Left renal pelvis (tissue), 4 donors: Measurements from ENCODE around the gene GREM1. TPM values are rescaled to one million over a fixed set of nuclear protein-coding genes. Genes with fewer than 3 reads are reported as not detected.

Experiments
- DNase-seq, 4 donors: peaks; one replicate each; pipeline ENCODE4 v3.0.0-alpha.2; 2013; ENCODE audit warnings: low read depth in 4 of 4, low spot score in 3 of 4
- polyA plus RNA-seq, 4 donors: library from polyadenylated mRNA; unstranded; fragments of 120-200 nt; gene quantifications; one replicate each; pipeline ENCODE4 v1.2.1, GENCODE V29; 2013; ENCODE audit not compliant: insufficient read length in 4 of 4

GREM1 gene
- under 1 TPM; 0.21 to 0.60 (median 0.41) TPM for polyA plus RNA-seq

DNA sequence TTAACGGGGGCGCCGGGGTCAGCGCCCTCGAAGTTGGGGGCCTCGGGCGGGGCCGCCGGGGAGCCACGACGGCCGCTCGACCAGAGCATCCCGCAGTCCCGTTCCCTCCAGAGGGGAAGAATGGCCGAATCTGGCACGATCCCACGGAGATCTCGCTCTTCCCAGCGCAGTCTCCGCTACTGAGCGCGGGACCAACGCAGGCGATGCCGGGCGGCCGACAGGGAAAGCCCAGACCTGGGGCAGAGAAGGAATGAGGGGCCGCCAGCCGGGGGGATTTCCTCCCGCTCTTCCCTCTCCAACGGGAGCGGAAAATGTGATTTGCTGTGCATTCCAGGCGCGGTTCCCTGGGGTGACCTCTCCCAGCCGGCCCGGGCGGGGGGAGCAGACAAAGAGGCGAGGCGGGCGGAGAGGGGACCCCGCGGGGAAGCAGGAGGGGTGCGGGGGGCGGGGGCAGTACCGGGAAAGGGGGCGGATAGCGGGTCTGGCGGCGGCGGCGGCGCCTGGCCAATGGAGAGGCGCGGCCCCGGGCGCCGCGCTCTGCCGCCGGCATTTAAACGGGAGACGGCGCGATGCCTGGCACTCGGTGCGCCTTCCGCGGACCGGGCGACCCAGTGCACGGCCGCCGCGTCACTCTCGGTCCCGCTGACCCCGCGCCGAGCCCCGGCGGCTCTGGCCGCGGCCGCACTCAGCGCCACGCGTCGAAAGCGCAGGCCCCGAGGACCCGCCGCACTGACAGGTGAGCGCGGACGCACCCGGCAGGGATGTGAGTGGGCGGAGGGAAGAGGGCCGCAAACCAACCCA, at the start of gene GREM1:
Gene GREM1, plus strand, starts transcription at position 579 of the 801 bp plus-strand sequence. CDS start 12,687 bp downstream, outside the sequence.
- no peak for DNase-seq

DNA sequence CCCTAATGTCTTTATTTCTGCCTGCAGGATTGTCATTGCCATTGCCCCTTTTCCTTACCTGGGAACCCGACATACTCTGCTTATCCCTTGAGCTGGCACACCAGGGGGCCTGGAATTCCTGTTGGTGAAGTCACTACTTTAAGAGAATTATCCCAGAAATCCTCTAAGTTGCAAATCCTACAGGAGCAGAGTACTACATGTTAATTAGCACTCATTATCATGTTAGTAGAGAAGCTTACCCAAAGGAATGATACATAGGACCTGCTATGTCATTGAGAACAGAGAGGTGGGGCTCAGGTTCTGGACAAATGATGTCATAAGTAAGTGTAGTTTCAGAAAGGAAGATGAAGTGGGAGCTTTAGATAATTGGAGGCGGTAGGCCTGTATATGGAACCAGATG, 48.9 kb upstream of the GREM1 start:
- DNase-seq: no peak

DNA sequence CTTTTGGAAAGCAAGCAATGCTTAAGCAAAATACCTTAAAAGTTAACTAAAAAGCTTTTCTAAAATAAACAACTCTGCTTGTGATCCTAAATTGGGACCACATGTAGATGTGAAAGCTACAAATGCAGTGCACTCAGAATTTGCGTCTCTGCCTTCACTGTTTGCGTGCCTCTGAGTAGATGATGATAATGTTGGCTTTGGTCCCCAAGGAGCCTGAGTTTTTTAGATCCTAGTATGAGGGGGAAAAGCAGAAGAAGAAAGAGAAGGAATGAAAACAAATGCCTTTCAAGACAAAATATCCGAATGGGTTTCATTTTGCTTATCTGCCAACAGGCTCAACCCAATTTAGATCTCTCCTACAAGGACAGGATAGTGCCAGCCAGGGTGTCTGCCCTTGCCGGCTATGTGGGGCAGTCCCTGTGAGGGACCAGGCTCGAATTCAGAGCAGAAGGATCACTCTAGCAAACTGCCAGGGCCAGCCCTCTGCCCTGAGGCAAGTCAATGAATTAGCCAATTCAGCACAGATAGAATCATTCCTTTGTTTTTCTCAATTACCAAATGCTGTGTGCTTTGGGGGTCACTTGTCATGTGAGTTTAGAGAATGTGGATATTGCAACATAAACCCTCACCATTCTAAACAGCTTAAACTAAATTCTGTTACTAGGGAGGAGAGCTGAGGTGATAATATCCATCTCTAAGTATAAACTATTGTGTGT, 47.8 kb upstream of the GREM1 start:
- no peak for DNase-seq

DNA sequence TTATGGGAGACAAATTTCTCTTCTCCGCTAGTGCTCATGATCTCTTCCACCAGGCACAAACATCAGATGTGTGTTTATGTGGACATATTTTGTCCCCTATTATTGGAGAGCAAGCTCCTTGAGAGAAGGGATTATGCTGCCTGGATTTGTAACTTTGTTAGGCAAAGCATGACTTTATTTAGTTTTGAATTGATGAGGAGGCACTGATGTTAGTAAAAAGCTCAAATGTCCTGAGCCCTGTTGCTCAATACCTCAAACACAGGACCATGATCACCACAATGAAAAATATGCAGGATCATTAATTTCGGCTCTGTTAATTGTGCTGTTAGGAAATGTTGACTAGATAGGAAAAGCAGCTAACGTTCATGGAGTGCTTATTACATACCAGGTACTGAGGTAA, 47.2 kb upstream of the GREM1 start:
- no peak for DNase-seq

DNA sequence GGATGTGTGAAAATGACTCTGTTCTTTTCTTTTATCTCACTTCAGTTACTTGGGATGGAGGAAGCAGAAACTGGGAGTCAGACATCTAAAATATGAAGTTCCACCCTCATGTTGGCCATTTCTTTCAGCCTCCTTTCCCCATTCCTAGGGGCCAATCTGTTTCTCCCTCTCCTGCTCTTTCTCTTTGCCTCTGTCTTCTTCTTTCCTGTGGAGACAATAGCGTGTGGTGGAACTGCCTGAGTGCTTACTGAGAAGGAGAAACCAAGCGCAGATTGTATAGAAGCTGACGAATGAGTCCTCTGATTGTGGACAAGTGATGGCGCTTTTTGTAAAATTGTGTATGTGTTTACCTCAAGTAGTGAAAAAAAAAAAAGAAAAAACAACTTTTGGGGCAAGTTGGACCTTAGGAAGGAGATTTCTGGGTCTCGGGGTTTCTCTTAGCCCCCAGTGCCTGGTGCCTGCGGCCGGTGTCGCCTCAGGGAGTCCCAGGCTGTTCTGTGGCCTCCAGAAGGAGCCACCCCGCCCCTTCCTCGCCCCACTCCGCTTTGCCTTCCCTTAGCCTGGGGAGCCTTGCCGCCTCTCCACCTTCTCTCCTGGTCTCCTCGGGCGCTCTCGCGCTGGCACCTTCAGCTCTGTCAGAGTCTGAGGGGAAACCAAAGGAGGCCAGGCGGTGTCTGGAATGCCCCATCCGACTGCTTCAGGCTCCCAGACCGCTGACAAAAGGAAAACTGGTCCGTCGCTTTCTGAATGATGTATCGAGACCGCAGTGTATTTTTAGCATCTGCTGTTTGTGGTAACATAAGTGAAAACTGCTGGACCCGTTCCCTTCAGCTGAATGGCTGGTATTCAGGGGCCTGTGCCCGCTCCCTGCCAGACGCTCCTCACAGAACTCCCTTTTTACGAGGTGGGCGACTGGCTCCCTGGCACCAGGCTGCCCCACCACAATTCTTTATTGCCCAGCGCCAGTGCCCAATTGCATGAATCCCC, 46.2 kb upstream of the GREM1 start:
- no peak for DNase-seq

DNA sequence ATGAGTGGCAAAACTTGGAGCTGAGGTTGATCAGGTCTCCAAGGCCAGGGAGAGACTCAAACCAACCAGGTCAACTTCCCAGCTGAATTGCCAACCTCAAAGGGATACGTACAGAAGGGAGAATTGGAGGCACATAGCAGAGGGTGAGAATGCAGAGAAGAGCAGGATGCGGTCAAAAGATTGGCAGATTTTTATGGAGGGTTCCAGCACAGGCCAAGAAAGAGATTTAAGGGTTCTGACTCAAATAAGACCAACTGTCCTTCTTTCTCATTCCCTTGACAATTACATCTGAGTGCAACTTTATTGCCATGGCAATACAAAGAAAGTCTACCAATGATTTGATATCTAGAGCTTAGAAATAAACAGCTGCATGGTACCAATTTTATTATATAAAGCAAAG, 43.1 kb upstream of the GREM1 start:
- DNase-seq: no peak

DNA sequence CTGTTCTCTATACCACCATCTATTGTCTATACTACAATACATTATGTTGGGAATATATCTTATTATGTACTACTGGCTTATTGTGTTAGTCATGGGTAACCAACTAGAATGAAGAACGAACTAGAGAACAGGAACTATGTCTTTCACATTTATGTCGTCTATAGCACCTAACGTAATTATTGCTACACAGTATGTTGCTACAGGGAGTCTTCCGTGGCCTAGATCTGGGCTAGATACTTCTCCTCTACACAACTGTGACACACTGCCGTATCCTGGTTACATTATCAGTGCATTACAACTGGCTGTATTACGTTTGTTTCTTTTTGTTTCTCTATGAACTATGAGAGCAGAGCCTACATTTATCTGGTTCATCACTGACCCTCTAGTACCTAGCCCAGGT, 42.3 kb upstream of the GREM1 start:
- no peak for DNase-seq

DNA sequence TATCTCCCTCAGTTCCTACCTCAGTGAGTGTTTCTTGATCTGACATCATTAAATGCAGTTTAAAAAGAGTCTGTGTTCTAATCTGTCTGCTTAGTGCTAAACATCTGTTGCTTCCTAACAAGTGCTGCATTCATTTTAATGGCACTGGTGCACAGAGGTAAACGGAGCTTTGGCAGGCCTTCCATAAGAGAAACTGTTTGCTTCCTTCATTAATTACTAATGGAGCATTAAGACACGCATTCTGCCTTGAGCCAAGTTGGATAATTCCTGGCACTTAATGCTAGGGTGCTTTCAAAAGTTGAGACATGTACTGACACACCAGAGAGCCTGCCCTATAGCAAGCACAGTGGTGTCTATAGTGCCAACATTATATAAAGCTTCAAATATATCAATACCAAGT, 41.6 kb upstream of the GREM1 start:
- DNase-seq: no peak

DNA sequence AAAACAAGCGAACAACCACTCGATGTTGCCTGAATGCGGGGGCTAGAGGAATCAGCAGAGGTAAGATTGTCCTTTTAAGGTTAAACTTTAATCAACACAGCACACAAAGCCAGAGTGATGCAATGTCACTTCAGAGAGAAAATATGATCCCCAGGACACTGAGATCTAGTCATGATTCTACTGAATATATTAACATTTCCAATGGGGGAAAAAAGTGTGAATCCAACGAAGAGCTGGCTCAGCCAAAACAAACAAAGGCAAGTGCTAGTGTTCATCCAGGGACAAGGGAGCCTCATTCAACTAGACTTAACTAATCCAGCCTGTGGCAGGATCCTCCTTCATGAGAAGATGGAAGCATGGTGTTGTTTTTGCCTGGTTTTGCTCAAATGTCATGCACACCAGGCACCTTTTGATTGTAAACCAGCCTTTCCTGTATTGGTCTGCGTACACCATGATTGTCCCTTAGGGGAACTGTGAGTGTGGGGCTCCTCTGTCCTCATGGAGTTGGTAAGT, 40.5 kb upstream of the GREM1 start:
- no peak for DNase-seq

DNA sequence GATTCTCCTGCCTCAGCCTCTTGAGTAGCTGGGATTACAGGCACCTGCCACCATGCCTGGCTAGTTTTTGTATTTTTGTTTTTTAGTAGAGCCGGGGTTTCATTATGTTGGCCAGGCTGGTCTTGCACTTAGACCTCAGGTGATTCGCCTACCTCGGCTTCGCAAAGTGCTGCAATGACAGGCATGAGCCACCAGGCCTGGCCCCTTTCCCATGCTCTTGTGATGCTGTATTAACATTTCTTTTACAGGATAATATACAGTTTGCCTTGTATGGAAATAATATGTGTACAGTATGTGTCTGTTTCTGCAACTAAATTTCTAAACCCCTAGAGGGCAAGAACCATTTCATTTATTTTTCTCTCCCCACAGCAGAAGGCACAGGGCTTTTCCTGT, 38.5 kb upstream of the GREM1 start:
- no peak for DNase-seq

DNA sequence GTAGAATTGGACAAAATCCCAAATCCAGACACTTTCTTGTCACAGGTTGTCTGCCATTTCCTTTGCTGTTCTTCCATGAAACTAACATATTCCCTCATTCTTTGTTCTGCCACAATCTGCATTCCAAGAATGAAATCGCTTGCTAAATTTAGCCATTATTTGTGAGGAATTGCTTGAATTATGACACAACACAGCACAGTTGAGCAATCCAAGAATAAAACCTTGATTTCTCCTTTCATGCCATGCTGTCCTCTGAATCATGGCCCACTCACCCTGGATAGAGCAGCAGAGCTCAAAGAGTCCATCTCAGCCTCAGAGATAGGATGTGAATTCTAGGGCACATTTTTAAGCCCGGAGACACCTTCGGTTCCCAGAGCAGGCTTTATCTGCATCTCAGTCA, 35.2 kb upstream of the GREM1 start:
- DNase-seq: no peak

DNA sequence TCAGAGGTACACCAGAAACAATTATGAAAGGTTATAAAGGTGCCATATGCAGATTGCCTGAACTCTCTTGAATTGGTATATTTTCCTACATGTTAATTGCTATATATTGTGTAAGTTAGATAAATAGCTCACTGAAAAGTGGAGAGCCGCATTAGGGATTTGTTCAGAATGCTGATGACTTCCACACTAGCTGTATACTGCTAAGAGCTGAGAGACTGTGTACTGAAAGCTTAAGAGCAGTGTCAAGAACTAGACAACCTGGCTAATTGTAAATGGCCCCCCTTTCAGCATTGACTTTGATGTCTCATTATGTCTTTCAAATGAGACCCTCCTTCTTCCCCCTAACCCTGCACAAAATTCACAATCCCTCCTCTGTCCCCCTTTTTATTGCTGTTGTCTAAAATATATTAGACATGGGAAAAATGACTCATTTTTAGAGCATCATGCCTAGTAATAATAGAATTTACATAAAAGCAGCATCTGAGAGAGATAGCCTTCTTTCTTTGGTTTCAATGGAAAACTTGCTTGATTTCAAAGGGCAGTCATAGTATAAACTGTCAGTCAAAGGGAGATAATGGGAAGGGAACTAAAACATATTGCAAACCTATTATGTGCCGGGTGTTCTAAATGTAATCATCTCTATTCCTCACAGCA, 34.7 kb upstream of the GREM1 start:
- DNase-seq: no peak

DNA sequence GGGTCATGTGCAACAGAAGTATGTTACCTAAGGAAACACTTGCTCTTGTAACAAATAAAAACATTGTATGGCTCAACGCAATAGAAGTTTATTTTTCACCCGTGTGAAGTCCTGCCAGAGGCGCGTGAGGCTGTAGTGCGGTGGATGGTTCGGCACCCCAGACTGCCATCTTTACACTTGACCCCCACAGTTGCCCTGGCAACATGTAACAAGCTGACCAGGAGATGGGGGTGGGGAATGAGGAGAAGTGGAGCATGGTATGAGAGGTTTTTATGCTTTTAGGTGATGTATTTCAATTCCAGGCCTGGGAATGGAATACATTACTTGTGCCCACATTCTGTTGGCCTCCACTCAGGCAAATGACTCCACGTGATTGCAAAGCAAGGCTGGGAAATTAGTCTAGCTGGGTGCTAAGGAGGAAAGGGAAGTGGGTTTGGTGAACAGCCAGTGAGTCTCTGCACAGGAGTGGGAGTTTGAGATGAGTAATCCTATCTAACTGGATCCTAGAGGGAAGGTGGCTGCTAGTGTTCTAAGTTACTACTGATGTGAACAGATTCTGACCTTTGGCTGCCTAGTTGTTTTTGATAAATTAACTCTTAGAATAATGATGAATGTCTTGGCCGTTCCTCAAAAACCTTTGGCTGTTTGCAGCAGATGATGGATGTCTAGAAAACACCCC, 33.8 kb upstream of the GREM1 start:
- no peak for DNase-seq

DNA sequence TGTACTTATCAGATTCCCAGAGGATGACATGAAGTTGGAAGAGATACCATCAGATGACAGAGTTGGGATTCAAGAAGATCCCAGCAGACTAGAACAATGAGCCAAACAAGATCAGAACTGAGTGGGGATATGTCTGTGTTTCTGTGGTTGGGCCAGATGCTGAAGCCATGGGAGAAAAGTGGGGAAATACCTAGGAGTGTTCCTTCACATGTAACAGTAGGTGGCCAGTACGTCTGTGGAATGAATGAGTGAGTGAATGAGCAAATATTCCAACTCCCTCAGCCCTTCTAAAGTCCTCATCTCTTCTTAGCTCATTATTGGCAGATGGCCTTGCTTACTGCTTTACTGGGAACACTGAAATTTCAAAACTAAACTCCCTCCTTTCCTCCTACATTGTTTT, 32.2 kb upstream of the GREM1 start:
- no peak for DNase-seq

DNA sequence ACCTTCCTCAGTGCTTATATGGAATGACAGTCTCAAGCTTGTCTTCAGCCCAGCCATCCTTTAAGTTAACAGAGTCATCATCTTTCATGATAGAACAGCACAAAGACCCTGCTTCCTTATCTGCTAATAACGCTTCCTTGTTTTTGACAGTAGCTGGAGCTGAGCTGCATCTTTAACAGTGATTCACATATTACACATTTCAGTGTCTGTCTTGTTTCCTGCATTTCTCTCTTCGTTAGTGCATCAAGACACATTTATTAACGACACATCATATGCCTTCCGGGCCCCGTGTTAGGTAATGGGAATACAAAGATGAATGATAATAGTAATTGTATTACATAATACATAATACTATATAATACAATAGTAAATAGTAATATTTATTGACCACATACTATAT, 30.2 kb upstream of the GREM1 start:
- no peak for DNase-seq

DNA sequence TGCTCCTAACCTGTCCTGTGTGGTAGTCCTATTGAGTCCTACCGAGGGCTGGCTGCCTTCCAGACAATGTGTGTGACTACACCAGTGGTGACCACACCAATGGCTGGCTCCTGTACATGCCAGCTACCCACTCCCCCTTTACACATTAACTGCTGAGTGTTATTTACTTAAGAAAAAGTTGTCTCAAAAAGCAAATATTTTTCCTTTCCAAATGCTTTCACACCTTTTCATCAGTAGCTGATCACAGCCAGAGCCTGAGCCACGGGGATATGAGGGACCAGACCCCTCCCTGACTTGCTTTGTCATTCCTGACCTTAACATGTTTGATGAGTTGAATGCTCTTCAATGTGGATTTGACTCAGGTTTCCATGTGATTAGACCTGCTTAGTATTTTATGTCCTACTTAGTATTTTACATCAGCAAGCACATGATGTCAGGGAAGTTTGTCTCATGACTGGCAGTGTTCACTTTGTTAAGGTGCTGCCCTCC, 29.6 kb upstream of the GREM1 start:
- no peak for DNase-seq

DNA sequence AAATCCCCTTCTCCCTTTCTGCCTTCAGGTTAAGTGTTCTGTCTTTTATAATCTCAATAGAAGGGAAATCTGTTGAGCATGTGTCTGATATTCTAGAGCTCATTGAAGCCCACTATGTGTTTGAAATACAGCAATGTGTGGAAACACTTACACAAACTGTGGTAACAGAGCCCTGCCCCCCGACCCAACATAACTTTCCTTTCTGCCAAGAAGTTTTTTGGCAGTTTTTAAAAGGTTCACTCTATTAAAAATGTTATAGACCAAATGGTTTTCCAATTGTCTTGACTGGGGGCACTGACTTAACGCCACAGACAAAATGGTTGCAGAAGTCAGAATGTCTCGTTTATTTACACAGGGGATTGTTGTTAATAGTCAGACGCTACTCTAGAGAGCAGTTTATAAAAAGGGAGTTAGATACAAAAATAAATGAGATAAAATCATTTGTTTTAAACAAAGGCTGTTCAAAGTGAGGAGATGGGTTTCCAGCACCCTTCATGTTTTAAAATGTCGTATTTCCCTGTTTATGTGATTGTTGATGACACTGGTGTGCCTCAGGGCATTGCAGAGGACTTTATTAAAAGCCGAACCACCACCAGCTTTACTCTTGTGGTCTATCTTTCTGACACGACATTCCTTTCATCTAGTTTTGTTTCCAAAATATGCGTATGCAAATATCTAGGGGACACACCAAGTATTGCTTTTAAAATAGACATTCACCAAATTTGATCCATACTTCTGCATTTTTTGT, 26.7 kb upstream of the GREM1 start:
- DNase-seq: no peak

DNA sequence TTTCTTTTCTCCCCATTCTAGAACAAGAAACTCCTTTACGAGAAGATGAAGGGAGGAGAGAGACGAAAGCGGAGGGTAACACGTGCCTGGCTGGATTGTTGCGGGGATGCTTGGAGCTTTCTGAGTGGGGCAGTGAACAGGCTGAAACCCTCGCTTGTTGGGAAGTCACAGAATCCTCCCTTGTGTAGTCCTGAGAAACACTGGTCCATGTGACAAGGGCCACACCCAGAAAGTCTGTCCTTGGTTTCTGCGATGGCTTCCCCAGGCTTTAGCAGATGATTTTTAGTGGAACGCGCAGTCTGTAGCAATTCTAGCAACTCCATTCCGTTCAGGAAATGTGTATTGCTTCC, 26.1 kb upstream of the GREM1 start:
- DNase-seq: no peak

DNA sequence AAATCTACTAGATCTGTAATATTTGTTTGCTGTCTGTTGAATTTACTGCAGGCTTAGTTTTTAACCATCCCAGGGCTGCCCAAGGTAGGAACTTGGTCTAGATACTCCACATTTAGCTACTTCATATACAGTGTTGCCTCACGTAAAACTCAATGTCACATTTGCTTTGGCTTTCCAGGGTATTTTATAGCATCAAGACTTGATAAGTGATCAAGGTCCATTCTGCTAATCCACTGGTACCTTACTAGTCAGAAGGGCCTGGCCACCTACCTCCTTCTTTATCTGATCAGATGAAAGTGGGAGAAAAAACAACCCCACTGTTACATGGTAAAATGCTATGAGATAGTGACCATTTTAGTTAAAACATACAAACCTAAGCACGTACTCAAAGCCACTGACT, 25.5 kb upstream of the GREM1 start:
- no peak for DNase-seq
